ENCODE results near the gene PLB1.
"Not testable (repeated sequence)": the region's sequence is repeated elsewhere in the genome, so short reads cannot be mapped to it uniquely, and the experiment has no call there.

PLB1 gene

DNA sequence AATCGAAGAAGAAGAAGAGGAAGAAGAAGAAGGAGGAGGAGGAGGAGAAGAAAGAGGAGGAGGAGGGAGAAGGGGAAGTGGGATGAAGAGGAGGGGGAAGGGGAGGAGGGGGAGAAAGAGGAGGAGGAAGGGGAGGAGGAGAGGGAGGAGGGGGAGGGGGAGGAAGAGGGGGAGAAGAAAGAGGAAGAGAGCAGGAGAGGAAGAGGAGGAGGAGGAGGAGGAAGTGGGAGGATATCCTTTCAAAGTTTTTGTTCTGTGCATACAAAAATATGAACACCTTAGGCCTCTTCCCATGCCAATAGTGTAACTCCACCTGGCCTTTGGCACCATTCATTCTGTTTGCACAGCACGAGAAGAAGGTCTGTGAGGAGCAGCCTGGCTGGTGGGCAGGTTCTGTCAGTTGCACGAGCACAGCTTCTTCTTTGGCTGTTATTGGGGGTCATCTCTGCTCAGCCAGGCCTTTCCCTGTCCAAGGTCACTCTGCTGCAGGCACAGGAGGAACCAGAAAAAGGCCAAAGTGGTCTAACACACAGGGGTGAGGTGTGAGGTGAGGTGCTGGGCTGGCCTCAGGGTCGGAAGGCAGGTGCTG is 25.8 kb upstream of the PLB1 start:
- DNase-seq = no peak

DNA sequence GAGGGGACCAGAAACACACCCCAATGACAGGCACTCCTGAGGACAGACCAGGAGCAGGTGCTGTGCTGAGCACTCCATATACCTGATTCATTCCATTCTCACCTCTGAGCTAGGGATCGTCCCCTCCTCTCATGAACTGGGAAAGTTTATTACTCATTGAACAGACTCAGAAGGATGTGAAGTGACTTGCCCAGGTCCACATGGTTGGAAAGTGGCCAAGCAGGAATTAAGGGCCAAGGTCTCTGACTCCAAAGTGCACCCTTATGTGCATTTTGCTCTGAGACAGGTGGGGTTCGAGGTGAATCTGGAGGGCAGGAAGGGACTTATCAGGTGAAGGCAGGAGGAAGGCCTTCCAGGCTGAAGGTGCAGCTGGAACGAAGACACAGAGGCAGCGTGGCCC is 25.1 kb upstream of the PLB1 start:
- DNase-seq = no peak

DNA sequence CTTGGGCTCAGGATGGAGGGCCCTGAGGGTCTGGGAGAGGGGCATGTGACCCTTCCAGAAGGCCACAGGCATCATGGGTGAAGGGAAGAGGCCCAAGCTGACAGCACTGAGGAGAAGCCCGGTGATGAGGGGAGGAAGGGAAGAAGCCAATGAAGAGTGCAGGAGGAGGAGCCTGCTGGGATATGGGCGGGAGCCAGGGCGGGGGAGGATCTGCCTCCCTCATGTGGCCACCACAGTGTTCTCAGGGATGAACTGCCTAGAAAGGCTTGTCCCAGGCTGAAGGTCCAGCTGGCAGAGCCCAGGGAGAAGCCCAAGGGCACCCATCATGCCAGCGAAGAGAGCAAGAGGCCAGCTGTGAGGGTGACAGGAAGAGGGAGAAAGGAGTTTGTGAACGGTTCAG is 24.6 kb upstream of the PLB1 start:
- no peak for DNase-seq

DNA sequence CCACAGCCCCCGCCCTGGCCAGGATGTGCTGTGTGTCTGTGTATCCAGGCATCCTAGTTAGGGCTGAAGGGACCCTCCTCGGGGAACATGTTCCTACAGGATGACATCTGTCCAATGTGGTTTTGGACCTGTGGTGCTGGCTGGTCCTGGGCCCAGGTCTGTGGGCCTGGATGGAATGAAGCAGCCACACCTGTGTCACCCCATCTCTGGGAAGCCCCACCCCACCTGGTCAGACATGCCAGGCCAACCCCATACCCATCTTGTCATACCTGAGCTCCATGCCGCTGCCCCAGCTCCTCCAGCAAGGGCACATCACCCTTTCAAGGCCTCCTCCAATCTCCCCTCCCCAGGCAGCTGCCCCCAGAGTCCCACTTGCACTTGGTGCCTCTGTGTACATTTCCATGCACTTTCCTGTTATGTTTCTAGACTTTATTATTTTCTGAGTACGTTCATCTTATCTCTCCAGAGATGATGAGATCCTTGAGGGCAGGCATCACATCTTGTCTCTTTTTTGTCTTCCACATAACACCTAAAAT is 24.1 kb upstream of the PLB1 start:
- no peak for DNase-seq

DNA sequence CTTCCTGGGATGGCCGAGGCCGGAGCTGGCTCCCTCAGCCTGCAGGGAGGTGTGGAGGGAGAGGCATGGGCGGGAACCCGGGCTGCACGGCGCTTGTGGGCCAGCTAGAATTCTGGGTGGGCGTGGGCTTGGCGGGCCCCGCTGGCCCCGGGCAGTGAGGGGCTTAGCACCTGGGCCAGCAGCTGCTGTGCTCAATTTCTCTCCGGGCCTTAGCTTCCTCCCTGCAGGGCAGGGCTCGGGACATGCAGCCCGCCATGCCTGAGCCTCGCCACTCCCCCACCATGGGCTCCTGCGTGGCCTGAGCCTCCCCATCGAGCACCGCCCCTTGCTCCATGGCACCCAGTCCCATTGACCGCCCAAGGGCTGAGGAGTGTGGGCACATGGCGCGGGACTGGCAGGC is 23.2 kb upstream of the PLB1 start:
- DNase-seq = not testable (repeated sequence)

DNA sequence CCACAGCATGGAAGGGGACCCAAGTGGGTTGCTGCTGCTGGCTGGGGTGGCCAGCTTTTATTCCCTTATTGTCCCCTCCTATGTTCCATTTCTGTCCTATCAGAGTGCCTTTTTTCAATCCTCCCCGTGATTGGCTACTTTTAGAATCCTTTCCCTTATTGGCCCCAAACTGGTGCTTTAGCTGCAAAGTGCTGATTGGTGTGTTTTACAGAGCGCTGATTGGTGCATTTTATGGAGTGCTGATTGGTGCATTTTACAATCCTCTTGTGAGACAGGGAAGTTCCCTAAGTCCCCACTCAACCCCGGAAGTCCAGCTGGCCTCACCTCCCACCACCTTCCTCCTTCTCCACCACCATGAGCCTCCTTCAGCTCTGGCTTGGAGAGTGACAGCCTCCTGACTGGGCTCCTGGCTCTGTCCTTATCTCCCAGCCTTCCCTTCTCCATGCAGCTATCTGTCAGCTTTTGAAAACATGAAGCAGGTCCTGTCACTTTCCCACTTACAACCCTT is 20.7 kb upstream of the PLB1 start:
- DNase-seq = no peak

DNA sequence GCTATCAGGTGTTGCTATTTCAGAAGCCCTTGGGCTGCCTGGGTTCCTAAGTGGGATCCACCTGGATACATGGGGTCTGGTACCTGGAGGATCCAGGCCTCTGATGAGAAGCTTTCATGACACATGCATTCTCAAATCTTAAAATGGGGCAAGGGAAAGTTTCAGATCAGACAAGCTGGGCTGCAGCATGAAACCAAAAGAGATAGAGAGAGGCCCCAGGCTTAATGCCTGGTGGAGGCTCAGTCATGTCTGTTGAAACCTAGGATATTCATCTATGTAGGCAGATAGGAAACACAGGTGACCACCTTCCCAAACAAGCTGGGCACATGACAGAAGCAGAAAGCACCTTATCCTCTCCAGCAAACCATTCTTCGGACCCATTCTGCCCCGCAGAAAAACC is 18.8 kb upstream of the PLB1 start:
- no peak for DNase-seq

DNA sequence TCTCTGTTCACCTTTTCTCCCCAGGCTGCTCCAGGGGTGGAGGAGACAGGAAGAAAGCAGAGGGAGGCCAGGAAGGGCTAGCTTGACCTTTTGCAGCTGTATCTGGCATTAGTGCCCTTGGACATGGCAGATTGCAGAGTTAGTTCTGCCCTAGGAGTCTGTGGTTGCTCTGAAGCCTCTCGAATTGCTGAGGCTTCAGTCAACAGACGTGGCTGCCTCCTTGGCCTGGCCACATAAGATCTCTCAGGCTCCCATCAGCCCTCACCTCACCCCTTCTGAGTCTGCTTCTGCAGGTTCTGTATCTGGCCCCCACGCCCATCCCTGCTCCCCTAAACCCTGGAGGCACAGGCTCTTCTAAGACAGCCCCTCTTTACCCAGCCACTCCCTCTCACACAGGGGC is 18.2 kb upstream of the PLB1 start:
- DNase-seq = no peak

DNA sequence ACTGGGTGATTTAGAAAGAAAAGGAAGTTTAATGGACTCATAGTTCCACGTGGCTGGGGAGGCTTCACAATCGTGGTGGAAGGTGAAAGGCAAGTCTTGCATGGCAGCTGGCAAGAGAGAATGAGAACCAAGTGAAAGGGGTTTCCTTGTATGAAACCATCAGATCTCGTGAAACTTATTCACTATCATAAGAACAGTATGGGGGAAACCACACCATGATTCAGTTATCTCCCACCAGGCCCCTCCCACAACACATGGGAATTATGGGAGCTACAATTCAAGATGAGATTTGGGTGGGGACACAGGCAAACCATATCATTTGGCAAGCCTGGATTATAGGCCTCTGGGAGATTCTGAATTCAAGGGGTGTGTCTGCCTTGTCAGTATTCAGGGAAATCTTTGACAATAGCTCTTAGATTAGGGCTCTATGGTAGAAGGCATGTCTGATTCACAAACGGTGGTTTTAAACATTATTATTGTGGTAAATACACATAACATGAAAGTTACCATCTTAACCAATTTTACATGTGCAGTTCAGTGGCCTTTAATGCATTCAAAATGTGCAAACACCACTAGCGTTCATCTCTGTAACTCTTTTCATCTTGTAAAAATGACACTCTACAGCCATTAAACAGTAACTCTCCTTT is 15.3 kb upstream of the PLB1 start:
- no peak for DNase-seq

DNA sequence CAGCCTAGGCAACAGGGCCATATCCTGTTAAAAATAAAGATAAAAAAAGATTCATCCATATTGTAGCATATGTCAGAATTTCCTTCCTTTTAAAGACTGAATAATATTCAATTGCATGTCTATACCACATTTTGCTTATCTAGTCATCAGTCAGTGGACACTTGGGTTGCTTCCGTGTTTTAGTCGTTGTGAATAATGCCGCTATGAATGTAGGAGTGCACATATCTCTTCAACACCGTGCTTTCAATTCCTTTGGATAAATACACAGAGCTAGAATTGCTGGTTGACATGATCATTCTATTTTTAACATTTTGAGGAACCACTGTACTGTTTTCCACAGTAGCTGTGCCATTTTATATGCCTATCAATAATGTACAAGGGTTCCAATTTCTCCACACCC is 14.0 kb upstream of the PLB1 start:
- DNase-seq = no peak

DNA sequence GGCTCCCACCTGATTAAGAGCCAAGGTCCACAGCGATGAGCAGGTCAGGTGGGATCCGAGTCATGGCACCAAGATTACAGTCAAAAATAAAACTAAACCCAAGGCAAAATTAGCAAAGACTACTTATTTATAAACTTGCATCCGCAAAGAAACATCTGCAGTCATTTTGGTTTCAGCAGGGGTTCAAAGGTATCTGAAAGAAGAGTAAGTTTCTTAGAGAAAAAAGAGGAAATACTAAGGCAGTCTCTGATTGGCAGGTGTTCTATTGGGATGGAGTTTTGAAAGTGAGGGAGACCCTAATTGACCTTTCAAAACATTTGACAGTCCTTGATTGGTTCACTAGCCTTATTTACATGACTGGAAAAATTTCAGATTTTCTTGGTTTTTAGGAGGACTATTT is 11.0 kb upstream of the PLB1 start:
- no peak for DNase-seq

DNA sequence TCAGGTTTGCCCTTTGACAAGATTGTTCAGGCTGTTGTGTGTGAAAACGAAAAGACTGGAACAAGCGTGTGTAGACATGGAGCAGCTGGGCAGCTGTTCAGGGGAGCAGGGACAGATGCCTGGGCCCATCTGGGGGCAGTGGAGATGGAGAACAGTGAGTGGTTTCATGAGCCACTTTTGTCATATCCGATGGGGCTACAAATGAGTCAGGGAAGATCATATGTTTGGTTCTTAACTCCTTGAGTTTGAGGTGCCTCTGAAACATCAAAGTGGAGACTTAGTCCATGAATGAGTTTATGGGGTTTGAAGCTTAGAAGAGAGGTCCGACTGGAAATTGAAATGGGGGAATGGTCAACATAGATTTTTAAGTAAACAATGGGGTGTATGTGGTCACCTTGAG is 9.3 kb upstream of the PLB1 start:
- no peak for DNase-seq

DNA sequence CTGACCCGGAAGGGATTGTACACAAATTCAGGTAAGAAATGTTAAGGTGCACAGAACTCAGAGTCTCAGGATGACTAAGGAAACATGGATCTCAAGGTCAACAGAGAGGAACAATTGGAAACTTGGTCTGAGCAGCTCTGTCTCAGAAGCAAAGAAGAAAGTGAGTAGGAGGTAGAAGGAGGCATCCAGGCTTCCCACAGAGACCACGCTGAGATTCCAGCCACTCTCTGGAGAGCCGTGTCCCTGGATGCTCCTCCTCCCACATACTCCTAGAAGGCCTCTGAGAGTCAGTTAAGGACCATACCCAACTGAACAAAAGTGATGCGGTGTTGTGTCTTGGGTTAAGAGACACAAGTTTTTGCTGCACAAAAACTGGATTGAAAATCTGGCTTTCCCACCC is 8.6 kb upstream of the PLB1 start:
- DNase-seq = no peak

DNA sequence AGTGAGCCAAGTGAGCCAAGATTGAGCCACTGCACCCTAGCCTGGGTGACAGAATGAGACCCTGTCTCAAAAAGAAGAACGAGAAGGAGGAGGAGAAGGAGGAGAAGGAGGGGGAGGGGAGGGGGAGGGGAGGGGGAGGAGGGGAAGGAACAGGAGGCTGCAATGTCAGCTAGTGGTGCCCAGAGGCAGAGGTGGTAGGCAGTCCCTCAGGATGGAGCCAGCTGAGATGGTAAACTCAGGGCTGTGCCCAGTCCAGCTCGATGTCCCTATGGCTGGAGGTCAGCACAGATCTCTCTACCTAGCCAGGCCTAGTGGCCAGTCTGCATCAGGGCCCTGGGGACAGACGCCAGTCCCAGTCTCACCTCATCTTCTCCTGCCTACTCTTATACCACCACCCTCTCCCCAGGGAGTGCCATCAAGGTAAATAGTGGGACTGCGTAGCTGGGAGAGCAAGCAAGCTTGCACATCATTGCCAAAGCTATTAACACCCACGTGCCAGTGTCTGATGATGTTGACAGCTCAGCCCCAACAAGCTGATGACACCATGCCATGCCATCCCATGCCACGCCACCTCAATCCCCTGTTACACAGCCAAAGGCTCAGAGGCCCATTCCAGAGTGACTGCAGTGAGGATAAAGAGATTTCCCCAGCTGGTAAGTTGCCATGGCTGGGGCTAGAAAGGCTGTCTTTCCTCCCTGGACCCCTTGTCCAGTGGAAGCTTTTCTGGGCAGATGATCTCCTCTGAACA is 7.6 kb upstream of the PLB1 start:
- DNase-seq = no peak

DNA sequence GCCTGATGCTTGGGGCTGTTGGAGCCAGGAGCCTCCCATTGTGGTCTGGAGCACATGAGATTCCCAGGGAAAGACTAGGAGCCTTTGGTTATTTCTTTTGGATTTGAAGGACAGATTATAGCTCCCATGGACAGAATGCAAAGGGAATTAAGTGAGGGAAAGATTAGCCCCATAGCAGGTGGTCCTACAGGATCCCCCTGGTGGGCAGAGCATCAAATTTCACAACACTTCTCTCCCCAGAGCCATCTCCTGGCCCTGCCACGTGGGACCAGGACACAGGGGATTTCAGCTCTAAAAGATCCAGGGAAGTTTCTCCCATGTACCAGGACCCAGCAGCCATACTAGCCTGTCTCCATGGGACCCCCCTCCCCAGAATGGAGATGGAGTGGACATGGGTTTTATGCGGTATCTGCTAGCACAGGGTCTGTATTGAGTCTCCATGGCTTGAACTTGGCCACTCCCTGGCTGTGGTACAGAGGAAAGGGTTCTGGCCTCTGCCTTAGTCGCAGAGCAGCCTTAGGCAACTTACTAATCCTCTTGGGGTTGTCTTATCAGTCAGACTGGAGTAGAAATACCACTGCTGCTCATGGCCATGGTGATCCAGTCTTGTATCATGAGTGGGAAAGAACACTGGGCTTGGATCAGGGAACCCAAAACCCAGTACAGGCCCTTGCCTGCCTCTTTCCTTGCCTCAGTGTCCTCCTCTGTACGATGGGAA is 6.8 kb upstream of the PLB1 start:
- DNase-seq = no peak

DNA sequence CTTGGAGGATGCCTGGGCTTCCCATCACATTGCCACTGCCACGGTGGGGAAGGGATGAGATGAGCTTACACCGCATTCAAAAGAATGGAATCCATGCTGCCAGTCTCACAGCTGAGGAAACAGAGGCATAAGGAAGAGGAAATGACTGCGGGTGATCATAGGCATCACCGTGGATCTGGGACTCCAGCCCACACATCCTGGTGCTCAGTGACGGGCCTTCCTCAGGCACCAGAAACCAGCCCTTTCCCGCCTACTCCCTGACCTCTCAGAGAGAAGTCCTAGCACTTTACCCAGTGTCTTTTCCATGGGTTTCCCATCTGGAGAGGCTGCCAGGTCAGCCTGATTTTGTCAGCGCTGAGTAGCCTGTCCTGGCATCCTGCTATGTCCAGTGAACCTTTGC is 5.3 kb upstream of the PLB1 start:
- no peak for DNase-seq

DNA sequence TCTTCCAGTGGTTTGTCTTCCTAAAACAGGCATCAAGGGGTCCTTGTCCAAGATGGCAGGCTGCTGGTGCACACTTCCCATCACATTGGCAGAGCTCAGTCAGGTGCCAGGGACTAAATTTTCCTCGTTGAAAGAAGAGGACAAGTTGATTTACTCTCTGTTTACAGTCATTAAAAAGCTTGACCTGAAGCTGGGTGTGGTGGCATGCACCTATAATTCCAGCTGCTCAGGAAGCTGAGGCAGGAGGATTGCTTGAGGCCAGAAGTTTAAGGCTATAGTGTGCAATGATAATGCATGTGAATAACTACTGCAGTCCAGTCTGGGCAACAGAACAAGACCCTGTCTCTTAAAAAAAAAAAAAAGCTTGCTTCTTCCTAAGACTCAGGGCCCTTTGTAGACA is 3.6 kb upstream of the PLB1 start:
- DNase-seq = no peak

DNA sequence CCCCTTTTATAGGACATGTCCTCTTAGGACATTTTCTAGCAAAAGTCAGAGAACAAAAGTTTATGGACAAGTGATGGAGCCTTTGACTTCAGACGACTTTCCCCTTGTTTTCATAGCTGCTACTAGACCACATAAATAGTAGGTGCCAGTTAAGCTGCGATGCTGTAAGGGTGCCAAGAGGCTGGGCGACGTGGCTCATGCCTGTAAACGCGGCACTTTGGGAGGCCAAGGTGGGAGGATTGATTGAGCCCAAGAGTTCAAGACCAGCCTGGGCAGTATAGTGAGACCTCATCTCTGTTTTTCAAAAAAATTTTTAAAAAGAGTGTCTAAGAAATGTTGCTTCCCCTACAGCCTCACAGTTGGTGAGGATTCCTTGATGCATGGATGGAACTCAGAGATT is 2.2 kb upstream of the PLB1 start:
- DNase-seq = no peak

DNA sequence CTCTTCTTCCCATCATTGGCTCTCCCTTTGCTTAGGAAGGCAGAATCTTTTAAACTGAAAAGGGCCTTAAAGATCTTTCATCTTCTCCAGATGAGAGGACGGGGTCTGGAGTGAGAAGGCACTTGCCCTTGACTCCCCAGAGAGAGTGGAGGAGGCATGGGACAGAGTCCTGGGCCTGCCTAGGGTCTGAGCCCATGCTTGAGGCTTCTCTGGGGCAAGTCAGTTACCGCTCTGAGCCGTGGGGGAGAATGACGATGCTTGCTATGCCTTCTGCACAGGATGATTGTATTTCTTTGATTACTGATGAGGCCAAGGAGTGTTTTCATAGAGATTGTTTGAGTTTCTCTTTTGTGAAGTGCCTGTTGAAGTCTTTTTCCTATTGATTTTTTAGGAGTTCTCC is 921 bp downstream of the PLB1 start:
- no peak for DNase-seq

DNA sequence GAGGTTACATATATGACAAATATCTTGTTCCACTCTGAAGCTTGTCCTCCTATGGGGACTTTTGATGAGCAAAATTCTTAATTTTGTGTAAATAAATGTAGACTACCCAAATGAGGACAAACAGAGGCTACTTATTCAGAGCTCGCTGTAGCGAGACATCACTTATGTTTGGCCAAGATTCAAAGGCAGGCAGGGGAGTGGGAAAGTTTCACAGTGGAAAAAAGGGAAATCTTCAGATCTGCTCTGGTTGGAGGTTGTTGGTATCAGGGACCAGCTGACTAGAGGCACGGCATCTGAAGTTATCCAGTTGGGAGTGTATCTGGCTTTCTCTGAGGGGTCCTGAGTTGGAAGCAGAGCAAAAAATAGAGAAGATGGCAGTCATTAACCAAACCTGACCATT is 1.3 kb downstream of the PLB1 start:
- no peak for DNase-seq

DNA sequence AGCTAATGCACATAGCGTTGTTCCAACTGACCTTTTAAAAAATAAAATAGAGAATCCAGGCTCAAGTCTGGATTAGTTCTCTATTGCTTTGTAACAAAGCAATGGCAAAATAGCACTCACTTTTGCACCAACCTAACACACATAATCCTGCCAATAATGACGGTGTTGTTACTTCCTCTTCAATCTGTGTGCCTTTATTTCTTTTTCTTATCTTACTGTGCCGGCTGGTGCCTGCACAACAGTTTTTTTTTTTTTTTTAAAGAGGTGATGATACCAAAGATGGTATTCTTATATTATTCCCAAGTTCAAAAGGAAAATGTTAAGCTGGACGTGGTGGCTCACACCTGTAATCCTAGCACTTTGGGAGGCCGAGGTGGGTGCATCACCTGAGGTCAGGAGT is 3.4 kb downstream of the PLB1 start:
- DNase-seq = no peak

DNA sequence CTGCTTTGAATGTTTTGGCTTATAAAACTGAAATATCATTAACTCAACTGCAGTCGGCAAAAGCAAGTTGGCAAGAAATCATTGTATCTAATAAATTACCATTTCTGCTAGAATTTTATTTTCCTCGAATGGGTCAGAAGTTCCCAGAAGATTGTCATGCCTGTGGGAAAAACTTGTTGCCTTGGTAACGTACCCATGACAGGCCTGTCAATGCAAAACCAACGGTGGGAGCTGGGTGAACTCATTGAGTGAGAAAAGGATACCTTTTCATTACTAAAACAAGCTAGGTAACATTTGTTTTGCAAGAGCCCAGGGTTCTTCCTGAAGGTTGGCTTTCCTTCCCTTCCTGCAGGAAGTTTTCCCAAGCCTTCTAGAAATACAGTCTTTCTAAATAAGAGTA is 9.5 kb downstream of the PLB1 start:
- no peak for DNase-seq

DNA sequence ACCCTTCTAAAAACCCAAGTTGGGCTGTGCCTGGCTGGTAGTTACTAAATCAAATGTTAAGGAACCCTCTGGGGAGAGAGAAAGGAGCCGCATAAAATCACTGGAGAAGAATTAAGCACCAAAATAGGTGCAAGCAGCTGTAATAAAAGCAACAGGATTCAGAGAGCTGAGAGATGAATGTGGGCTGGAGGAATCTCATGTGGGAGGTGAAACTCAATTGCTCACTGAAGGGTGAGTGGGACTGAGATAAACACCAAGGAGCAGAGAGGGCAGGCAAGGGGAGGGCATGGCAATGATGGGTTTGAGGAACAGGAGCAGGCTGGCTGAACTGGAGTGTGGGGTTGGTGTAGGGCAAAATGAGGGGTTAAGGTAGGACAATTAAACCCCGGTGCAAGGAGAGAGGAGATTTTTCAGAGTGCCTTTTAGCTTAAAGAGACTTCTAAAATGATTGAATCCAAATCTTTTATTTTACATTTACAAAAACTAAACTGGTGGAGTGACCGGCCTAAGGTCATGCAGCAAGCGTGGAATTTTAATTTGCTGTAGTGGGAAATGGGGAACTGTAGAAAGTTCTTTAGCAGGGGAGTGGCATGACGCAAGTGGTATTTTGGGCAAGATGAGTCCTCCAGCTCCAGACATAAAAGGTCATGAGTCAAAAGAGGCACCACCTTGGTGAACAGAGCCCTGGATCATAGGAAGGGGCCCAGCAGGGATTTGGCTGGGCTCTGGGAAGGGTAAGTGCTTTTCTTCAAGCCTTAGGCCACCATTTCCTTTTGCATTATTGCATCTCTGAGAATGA is 10.5 kb downstream of the PLB1 start:
- no peak for DNase-seq

Measured in activated gamma-delta T cell (primary cell).